PFSK-1 (cell line): ENCODE results near the gene PHF20.

Experiments used
- FOXP2 ChIP-seq: optimal IDR thresholded peaks from 2 replicates; pipeline ENCODE3; 2011; ENCODE audit warnings: borderline replicate concordance, control low read depth, inconsistent platforms; ENCODE audit not compliant: insufficient read depth; ENCODE audit errors: extremely low read length, extremely low read depth
- POLR2AphosphoS5 ChIP-seq: IDR thresholded peaks from 2 replicates; pipeline ENCODE4 v1.6.1; 2012; ENCODE audit warnings: low read depth, mild to moderate bottlenecking, control low read depth, low read length, moderate library complexity
- REST ChIP-seq, 2 experiments: IDR thresholded peaks; 2 replicates each; pipeline versions ENCODE4 v1.6.1 to v1.8.0; 2011 to 2012; ENCODE audit warnings: low read depth in 2 of 2, low read length in 2 of 2, control low read depth in 1 of 2, inconsistent platforms in 1 of 2, mild to moderate bottlenecking in 1 of 2, moderate library complexity in 1 of 2; ENCODE audit not compliant: insufficient read depth in 1 of 2
- SIN3A ChIP-seq: IDR thresholded peaks from 2 replicates; pipeline ENCODE4 v1.6.1; 2012; ENCODE audit warnings: mild to moderate bottlenecking, low read length, moderate library complexity, borderline replicate concordance; ENCODE audit not compliant: insufficient read depth
- TAF1 ChIP-seq: IDR thresholded peaks from 2 replicates; pipeline ENCODE4 v1.6.1; 2012; ENCODE audit warnings: low read length, control low read depth, borderline replicate concordance; ENCODE audit not compliant: insufficient read depth

PHF20 gene

GRCh38 chr20:35934050-35934449 lies 162.2 kb downstream of the PHF20 start:
- TF ChIP-seq TAF1 (no peak), REST (IDR thresholded peaks at IDR 0.05; ENCODE audit: insufficient read depth in 1 of 2, low read depth in 2 of 2, low read length in 2 of 2) (no peak), POLR2AphosphoS5 (no peak), SIN3A (no peak), FOXP2 (no peak)

- TF ChIP-seq REST (IDR thresholded peaks at IDR 0.05; ENCODE audit: insufficient read depth in 1 of 2, low read depth in 2 of 2, low read length in 2 of 2) (no peak), TAF1 (no peak), POLR2AphosphoS5 (no peak), FOXP2 (no peak), SIN3A (no peak)
These were observed 167.4 kb downstream of the PHF20 start for GRCh38 chr20:35939264-35939663.

DNA sequence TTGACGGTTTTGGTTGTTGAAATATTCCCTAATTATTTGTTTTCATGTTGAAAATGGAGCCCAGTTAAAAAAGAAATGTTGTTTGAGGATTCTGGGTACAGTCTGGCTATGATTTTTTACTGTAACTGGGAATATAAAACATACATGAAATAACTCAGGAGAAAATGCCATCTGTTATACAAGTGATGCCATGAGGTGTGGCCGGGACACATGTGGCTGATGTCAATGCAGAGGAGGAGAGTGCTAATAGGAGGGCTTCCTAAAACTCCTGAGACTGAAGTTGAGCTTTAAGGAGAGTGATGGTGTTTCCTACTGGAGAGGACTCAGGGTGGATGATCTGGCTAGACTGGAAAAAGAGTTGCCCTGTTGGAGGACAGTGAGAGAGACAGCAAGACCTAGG lies 169.8 kb downstream of the PHF20 start:
- TF ChIP-seq TAF1, result no peak
- no peak for TF ChIP-seq SIN3A
- no peak for TF ChIP-seq REST (IDR thresholded peaks at IDR 0.05; ENCODE audit: insufficient read depth in 1 of 2, low read depth in 2 of 2, low read length in 2 of 2)
- no peak for TF ChIP-seq POLR2AphosphoS5
- no peak for TF ChIP-seq FOXP2

DNA sequence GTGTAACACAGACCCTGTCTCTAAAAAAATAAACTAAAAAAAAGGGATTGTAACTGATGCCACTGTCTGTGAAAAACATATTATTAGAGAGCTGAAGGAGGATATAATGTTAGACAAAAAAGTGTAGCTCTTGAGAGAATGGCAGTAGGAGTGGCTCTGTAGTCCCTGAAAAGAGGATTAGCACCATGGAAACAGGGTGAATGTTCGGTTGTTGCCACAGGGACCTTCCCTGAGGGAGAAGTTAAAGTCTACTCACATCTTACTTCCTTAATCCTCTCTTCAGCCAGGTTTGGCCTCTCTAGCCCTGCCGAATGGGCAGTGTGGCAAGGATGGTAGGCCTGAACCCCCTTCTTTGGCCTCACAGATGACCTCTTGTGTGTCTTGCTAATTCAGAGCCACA lies 170.4 kb downstream of the PHF20 start:
- TF ChIP-seq SIN3A (no peak), FOXP2 (no peak), TAF1 (no peak), REST (IDR thresholded peaks at IDR 0.05; ENCODE audit: insufficient read depth in 1 of 2, low read depth in 2 of 2, low read length in 2 of 2) (no peak), POLR2AphosphoS5 (no peak)

- TF ChIP-seq FOXP2 (no peak), TAF1 (no peak), SIN3A (no peak), REST (IDR thresholded peaks at IDR 0.05; ENCODE audit: insufficient read depth in 1 of 2, low read depth in 2 of 2, low read length in 2 of 2) (no peak), POLR2AphosphoS5 (no peak)
These were observed 175.7 kb downstream of the PHF20 start for GRCh38 chr20:35947489-35947888.
